Prostate gland (tissue), 1 donor: ENCODE data around the gene FOXP1.

Experiments used
- POLR2A ChIP-seq: fragments of 450-650 bp; IDR thresholded peaks from one replicate; pipeline ENCODE4 v1.6.1; 2016; ENCODE audit warnings: antibody characterized with exemption, mild to moderate bottlenecking
- POLR2AphosphoS5 ChIP-seq: sonication (generic); formaldehyde crosslinking; IDR thresholded peaks from one replicate; pipeline ENCODE4 v1.6.1; 2017; ENCODE audit warnings: antibody characterized with exemption

- no peak for TF ChIP-seq POLR2AphosphoS5
- no peak for TF ChIP-seq POLR2A
Observed at GRCh38 chr3:71064956-71065763, 518.4 kb downstream of the FOXP1 start.
